GM19467 (cell line): ENCODE measurements around the gene SLC12A3.
"Not testable (repeated sequence)": the region's sequence is repeated elsewhere in the genome, so short reads cannot be mapped to it uniquely, and the experiment has no call there.

Experiments used
- ATAC-seq: cut with Tn5 transposase; IDR thresholded peaks from one replicate; pipeline ENCODE4 v1.9.1; 2021; ENCODE audit warnings: mild to moderate bottlenecking, moderate library complexity; ENCODE audit not compliant: unreplicated experiment

The SLC12A3 gene

DNA sequence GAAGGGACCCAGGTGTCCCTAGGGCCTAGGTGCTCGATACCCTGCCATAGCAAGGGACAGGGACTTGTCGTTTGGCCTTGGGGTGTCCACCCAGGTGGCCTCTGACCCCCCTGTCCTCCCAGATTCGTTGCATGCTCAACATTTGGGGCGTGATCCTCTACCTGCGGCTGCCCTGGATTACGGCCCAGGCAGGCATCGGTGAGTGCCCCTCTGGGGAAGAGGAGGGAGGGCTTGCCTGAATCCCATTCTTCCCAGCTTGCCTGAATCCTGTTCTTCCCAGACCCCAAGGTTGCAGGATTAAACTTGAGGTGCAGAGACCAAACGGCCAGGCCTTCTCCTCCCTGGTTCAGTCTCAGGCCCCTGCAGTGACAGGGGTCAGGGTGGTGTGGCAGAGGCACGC, 3.2 kb downstream of the SLC12A3 start:
- no peak for ATAC-seq

GRCh38 chr16:56868766-56869165, 3.8 kb downstream of the SLC12A3 start:
- ATAC-seq: not testable (repeated sequence)

- ATAC-seq: no peak
Measured at GRCh38 chr16:56869513-56870275, 4.7 kb downstream of the SLC12A3 start.

DNA sequence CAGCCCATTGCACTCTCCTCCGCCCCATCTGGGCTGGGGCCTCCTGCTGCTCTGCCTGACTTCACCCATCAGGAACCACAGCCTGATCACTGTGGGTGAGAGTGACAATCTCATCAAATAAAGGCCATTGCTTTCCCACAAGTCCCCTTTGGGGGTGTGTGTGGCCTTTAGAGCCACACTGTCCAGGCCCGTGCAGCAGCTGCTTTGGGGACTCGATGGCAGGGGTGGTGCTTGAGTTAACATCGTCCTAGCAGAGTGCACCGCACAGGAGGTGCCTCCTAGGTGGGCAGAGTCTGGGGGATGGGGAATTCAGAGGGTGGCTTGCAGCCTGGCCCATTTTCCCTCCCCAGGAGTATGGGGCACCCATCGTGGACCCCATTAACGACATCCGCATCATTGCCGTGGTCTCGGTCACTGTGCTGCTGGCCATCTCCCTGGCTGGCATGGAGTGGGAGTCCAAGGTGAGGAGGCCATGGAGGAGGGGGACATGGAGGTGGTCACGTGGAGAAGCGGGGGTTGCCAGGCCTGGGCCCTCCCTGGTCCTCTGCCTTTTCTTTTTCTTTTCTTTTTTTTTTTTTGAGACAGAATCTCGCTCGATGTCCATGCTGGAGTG, 5.4 kb downstream of the SLC12A3 start:
- ATAC-seq: no peak

DNA sequence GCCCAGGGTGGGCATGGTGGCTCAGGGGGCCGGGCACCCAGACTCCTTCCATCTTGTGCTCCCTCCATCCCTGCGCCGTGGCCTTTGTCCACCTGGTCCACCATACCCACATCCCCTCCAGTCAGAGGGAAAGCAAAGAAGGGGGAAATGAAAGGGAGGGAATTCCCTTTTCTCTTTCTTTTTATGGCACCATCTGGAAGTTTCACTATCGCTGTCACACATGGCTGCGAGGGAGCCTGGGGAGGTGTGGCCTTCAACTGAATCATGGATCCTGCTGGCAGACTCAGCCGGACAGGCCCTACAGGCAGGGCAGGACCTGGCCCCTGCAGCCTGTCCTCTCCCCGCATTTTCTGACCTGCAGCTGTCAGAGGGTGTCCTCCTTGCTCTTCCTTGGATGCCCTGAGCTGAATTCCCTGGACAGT, 6.2 kb downstream of the SLC12A3 start:
- no peak for ATAC-seq

DNA sequence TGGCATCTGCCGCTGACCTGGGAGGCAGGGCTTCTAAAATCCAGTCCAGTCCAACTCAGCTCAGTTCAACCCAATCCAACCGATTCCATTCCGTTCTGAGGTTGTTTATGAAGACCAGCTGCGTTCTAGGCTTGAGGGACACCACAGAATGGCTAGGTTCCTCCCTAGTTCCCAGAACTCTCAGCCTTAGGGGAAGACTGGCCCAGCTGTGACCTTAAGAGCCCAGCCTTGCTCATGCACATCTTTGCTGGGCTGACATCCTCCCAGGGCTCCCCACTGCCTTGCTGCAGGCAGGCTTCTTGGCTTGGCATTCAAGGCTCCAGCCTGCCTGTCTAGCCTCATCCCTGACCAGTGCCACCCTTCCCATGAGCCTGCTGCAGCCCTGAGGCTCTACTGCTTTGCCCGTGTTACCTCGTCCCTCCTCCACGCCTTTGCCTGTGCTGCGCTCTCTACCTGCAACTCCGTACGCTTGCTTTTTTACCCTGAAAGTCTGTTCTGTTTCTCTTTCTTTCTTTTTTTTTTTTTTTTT, 7.9 kb downstream of the SLC12A3 start:
- ATAC-seq: no peak

- no peak for ATAC-seq
Measured at GRCh38 chr16:56874800-56875199, 9.8 kb downstream of the SLC12A3 start.

GRCh38 chr16:56876048-56876447, 11.0 kb downstream of the SLC12A3 start:
- ATAC-seq: no peak

DNA sequence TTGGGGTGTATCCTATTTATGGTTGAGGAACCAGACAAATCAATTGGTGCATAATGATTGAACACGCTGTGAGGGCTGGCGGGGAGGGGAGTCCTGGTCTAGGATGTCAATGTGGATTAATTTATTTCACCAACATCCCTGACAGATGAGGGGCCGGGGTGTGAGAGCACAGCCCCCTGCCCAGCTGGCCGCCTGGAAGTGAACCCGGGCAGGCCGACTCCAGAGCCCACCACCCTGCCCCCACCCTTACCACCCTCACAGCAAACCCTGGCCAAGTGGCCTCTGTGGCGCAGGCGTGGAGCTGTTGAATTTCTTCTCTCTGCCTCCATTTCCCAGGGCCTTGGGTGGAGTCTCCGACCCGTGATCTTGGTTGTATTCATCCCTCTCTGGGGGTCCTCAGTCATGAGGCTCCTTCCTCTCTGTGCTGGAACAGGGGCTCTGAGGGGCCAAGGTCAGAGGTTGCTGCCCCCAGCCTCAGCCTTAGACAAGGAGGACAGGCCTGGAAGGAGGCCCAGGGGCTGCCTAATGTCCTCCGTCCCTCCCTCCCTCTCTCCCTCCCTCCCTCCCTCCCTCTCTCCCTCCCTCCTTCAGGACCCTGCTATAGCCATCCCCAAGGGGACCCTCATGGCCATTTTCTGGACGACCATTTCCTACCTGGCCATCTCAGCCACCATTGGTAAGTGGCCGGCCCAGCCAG, 12.6 kb downstream of the SLC12A3 start:
- no peak for ATAC-seq

- ATAC-seq: no peak
Measured at GRCh38 chr16:56878282-56878854, 13.4 kb downstream of the SLC12A3 start.

GRCh38 chr16:56879276-56879675, 14.3 kb downstream of the SLC12A3 start:
- ATAC-seq: no peak

- no peak for ATAC-seq
Measured at GRCh38 chr16:56880176-56880575, 15.2 kb downstream of the SLC12A3 start.

- no peak for ATAC-seq
Measured at GRCh38 chr16:56880685-56881084, 15.7 kb downstream of the SLC12A3 start.

DNA sequence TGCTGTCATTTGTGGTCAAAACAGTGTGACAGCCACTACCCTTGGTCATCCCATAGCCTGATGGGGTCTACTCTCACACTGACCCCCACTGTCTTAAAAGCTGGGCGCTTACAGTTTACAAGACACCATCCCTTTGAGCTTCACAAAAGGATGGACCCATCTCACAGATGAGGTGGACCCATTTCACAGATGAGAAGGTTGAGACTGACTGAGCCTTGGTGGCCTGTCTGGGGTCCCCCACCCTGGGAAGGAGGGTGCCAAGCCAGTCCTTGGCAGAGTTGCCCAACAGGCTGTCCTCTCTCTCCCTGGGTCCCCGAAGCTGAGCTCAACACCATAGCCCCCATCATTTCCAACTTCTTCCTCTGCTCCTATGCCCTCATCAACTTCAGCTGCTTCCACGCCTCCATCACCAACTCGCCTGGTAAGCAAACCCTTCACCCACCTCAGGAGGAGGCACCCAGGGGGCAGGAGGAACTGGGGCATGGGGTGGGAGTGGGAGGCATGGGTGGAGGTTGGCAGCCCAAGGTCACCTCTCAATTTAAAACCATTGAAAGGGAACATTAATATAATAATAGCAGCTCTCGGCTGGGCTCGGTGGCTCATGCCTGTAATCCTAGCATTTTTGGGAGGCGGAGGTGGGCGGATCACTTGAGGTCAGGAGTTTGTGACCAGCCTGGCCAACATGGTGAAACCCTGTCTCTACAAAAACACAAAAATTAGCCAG, 17.2 kb downstream of the SLC12A3 start:
- ATAC-seq: no peak

- no peak for ATAC-seq
Measured at GRCh38 chr16:56883586-56883985, 18.6 kb downstream of the SLC12A3 start.

DNA sequence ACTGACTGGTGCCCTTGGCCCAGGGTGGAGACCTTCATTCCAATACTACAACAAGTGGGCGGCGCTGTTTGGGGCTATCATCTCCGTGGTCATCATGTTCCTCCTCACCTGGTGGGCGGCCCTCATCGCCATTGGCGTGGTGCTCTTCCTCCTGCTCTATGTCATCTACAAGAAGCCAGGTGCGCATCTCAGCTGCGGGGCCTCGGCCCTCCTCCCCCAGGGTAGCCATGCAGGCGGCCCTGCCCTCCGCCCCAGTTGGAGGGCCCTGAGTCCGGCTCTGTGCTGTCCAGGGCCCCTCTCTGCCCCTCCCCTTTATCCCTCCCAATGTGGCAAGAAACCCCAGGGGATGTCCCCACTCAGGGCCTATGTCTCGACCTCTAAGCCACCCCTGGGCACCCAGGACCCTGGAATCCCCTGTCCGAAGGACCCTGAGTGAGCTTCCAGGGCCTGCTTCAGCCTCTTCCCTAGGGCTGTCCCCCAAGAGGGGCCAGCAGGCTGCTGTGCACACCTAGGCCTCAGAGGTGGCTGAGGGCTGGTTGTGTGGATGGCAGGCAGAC, 19.1 kb downstream of the SLC12A3 start:
- ATAC-seq: no peak

GRCh38 chr16:56884929-56885328, 19.9 kb downstream of the SLC12A3 start:
- ATAC-seq: not testable (repeated sequence)

- no peak for ATAC-seq
Measured at GRCh38 chr16:56885446-56886162, 20.6 kb downstream of the SLC12A3 start.

DNA sequence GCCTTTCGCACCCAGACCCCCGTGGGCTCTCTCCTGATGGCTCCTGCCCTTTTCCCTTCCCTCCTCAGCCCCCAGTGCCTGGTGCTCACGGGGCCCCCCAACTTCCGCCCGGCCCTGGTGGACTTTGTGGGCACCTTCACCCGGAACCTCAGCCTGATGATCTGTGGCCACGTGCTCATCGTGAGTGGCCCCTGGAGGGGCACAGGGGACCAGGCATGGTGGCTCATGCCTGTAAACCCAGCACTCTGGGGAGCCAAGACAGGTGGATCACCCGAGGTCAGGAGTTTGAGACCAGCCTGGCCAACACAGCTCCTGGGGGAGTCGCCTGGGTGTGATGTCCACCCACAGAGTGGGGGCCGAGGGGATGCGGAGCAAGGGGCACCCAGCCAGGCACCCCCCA, 21.3 kb downstream of the SLC12A3 start:
- no peak for ATAC-seq

DNA sequence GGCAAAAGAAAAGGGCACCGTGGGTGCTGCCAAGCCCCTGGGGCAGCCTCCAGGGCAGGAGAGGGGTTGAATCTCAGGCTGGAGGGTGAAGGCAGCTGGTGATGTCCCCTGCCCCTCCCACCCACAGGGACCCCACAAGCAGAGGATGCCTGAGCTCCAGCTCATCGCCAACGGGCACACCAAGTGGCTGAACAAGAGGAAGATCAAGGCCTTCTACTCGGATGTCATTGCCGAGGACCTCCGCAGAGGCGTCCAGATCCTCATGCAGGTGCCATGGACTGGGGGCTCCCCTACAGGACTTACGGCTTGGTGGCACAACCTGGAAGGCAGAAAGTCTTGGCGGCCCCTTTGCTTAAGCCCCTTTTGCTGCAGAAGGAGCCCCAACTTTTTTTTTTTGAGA, 21.8 kb downstream of the SLC12A3 start:
- no peak for ATAC-seq
